SK-N-DZ (cell line): Measurements from ENCODE around the gene PLXNA1.
A peak's percentile ranks its signal among the peaks of the same experiment; 100 is the strongest.

Source experiments
- DNase-seq: peaks from one replicate; pipeline ENCODE4 v3.0.0-alpha.2; 2015; ENCODE audit warnings: low spot score

The PLXNA1 gene

DNA sequence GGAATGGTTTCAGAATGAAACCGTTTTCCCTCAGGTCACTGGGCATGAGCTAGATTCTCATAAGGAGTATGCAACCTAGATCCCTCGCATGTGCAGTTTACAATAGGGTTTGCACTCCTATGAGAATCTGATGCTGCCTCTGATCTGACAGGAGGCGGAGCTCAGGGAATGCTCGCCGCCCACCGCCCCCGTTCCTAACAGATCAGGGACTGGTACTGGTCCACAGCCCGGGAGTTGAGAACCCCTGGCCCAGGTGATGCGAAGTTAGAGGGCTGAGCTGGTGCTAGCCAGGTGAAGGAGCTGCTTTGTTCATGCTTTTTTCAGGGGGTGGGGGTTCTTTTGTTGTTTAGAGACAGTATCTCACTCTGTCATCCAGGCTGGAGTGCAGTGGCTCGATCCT, 15.5 kb upstream of the PLXNA1 start:
- no peak for DNase-seq

GRCh38 chr3:126968391-126969390, 14.2 kb upstream of the PLXNA1 start:
- no peak for DNase-seq

DNA sequence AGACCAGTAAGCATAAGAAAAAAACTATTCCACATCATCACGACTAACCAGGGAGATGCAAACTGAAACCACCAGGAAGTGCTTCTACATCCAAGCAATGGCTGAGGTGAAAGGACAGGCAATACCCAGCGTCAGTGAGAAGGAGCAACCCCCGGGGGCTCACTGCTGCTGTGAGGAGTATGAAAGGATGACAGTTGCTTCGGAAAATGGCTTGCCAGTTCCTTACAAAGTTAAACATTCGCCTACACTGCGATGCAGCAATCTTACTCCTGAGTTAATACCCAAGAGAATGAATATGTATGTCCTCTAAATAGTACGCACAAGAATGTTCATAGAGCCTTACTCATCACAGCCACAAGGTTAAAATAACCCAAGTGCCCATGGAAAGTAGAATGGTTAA, 13.3 kb upstream of the PLXNA1 start:
- no peak for DNase-seq

- DNase-seq = no peak
These were observed 12.8 kb upstream of the PLXNA1 start for GRCh38 chr3:126970101-126970500.

DNA sequence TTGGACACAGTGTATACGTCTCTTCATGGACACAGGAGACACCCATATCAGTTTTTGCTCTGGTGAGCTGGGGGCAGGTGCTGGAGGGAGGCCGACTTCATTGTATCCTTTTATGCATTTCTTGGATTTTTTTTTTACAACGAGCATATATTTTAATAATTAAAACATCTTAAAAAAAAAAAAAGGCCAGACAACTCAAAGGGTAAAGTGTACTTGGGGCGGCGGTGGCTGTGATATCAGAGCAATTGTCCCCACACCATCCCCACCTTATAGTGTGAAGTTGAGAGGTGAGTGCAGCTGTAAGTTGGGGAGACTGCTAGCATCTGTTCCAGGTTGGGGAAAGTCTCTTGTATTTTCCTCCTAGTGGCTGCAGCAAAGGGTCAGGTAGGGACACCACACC, 12.0 kb upstream of the PLXNA1 start:
- DNase-seq = no peak

DNA sequence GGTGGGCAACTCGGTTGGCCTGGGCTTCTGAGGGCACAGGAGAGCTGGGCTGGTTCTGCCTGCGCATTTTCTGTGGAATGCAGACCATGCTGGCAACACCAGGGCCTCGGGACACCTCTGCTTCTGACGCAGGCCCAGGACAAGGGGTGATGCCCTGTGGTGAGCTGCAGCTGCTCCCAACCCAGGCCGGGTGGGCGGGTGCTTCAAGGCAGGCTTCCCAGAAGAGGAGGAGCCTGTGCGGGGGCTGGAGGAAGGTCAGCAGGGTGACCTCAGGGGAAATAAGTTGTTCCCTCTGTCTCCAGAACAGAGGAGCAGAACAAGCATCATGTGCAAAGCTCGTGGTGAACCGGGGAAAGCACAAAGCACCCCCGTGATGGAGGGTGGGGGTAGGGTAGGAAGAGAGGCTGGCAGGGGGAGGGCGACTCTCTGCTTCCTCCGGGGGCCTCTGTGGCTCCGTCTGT, 11.0 kb upstream of the PLXNA1 start:
- peak; percentile 63 for DNase-seq

- no peak for DNase-seq
These were observed 10.0 kb upstream of the PLXNA1 start for GRCh38 chr3:126972866-126973265.

GRCh38 chr3:126973814-126974213, 9.1 kb upstream of the PLXNA1 start:
- DNase-seq = no peak

- DNase-seq = no peak
These were observed 8.2 kb upstream of the PLXNA1 start for GRCh38 chr3:126974756-126975155.

DNA sequence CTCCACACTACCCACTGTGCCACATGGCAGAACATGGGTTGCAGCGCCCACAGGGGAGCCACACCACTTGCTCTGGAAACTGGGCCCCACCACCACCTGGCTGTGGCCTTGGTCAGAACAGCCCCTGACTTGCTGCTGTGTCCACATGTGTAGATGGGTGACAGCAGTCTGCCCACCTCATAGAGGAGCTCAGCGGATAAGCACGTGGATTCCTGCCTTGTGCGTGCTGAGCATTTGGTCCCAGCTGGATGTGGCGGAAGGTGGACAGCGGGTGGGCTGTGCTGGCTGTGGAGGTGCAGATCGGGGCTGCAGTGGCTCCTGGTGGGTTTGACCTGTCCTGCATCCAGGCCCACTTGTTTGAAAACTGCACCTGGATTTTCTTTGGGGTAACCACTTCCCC, 6.0 kb upstream of the PLXNA1 start:
- DNase-seq = no peak

DNA sequence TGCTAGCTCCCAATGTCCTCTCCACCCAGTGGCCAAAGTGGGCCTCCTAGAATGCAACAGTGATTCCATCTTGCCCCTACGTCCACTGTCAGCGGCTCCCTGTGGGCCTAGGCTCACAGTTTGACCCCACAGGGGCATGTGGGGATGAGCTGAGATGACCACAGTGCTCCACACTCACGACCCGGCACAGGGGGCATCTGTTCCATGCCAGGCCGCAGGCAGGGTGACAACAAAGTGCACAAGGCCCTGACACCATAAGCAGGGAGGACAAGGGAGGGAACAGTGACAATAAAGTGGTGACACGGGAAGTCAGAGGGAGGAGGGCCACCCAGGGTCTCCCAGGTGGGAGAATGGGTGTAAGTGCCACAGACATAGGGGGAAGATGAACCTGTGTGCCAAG, 5.1 kb upstream of the PLXNA1 start:
- DNase-seq = no peak

- DNase-seq = no peak
These were observed 4.6 kb upstream of the PLXNA1 start for GRCh38 chr3:126978291-126978690.

- no peak for DNase-seq
These were observed 3.8 kb upstream of the PLXNA1 start for GRCh38 chr3:126979046-126979628.

DNA sequence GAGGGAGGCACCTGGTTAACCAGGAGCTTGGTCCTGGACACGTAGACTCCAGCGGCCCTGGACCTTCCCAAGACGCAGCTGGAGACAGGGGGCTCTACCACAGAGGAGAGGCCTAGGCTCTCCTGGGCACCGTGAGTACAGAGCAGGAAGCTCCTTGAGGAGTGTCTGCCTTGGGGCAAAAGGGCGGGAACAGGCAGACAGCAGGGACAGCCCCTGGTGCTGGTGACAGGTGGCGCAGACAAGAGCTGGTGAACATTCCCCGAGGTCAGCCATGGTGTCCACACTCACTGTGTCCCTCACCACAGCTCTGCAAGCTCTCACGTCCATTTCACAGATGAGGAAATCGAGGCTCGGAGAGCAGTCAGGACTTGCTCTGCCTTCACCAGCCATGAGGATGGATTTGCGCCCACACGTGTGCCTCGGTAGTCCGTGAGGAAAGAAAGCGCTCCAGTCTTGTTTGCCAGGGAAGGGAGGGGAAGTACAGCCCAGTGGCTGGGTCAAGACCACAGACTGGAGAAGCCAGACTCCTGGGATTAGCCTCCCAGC, 2.6 kb upstream of the PLXNA1 start:
- DNase-seq = peak; percentile 28

- no peak for DNase-seq
These were observed 817 bp upstream of the PLXNA1 start for GRCh38 chr3:126982126-126982470.

GRCh38 chr3:126983276-126983652, 349 bp downstream of the PLXNA1 start:
- no peak for DNase-seq

GRCh38 chr3:126983653-126984390, 907 bp downstream of the PLXNA1 start:
- peak; percentile 59 for DNase-seq

- DNase-seq = peak; percentile 26
These were observed 1.6 kb downstream of the PLXNA1 start for GRCh38 chr3:126984391-126985131.

GRCh38 chr3:126985132-126985985, 2.4 kb downstream of the PLXNA1 start:
- DNase-seq = peak; percentile 64

DNA sequence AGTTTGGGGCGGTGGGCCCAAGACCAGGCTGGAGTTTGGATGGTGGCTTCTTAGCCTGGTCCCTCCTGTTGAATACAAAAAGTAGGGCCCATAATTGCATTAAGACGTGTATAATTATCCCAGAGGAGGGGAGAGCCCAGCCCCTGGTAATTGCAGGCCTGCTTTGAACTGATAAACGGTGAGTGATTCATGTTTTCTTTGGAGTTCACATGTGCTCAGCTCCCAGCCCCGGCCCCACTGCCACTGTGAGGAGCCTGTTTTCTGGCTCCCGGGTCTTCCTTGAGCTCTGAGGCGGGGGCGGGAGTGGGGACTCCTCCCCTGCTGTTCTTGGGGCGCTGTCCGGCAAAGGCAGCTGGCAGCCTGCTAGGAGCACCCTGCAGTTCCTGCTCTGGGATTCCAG, 3.1 kb downstream of the PLXNA1 start:
- DNase-seq = peak; percentile 79
